Fibroblast of mammary gland (primary cell): ENCODE data around the gene C16orf86.

Experiments
- DNase-seq: peaks from one replicate; pipeline ENCODE4 v3.0.0-alpha.2; 2010; ENCODE audit warnings: low read depth
- H3K4me3 ChIP-seq: 2 replicates; pipeline ENCODE4 v1.5.1; 2011; ENCODE audit warnings: low read depth, mild to moderate bottlenecking, low read length, moderate library complexity; ENCODE audit not compliant: control insufficient read depth
- TF ChIP-seq, protein P1 (sequence below): conservative IDR thresholded peaks from 2 replicates; pipeline ENCODE4 v1.5.1; 2011; ENCODE audit warnings: low read depth, low read length, inconsistent platforms; ENCODE audit not compliant: control insufficient read depth, insufficient read depth

The C16orf86 gene

GRCh38 chr16:67672739-67673662 is 6.4 kb downstream of the C16orf86 start:
- TF ChIP-seq, protein P1, sequence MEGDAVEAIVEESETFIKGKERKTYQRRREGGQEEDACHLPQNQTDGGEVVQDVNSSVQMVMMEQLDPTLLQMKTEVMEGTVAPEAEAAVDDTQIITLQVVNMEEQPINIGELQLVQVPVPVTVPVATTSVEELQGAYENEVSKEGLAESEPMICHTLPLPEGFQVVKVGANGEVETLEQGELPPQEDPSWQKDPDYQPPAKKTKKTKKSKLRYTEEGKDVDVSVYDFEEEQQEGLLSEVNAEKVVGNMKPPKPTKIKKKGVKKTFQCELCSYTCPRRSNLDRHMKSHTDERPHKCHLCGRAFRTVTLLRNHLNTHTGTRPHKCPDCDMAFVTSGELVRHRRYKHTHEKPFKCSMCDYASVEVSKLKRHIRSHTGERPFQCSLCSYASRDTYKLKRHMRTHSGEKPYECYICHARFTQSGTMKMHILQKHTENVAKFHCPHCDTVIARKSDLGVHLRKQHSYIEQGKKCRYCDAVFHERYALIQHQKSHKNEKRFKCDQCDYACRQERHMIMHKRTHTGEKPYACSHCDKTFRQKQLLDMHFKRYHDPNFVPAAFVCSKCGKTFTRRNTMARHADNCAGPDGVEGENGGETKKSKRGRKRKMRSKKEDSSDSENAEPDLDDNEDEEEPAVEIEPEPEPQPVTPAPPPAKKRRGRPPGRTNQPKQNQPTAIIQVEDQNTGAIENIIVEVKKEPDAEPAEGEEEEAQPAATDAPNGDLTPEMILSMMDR, result peak; percentile 90
- DNase-seq, result peak; percentile 74
- H3K4me3 ChIP-seq, result no peak overlapping the region

- TF ChIP-seq, protein P1, result no peak
- H3K4me3 ChIP-seq, result no peak overlapping the region
- DNase-seq, result peak; percentile 27
These were observed 7.3 kb downstream of the C16orf86 start for GRCh38 chr16:67673712-67674580.

DNA sequence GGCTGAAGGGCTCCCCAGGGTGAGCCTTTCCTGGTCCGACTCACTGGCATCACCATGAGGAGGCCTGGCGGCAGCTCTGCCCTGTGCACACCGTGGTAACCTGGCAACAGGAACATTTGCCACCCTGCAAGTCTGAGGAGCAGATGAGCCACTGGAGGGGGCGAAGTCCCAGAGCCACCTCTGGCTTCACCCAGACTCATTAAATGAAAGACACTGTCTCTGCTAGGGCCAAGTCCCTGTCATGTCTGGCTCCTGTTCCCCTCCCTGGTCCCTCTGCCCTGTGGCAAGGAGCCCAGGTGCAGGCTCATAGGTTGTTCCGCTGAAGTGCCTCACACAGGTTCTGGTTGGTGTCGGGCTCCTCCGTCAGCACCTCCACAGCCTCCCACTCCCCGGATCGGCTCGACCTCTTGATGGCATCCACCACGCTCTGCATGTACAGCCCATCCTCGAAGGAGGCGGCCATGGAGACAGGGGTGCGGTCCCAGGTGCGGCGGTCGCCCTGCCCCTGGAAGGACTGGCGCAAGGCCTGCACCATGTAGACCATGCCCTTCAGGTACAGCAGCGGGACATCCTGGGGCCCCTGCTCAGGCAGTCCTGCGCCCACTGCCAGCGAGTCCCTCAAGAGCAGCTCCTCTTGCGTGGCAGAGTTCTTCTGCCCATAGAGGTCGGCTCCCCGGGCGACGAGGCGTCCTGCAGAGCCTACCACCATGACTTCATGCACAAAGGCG is 8.4 kb downstream of the C16orf86 start:
- DNase-seq, result no peak
- TF ChIP-seq, protein P1, result no peak
- no peak overlapping the region for H3K4me3 ChIP-seq

DNA sequence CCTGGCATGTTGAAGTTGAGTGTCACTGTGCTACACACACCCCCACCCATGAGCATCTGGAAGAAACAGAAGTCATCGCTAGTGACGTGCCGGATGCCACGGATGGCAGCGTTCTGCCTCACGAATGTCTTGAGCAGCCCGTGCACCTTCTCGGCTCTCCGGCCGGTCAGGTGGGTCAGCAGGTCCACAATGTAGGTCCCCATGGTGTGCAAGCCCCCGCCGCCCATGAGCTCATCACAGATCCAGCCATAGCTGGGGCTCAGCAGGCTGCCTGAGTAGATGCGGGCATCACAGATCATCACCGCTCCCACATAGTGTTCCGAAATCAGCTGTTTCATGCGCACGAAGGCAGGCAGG is 8.9 kb downstream of the C16orf86 start:
- H3K4me3 ChIP-seq, result no peak overlapping the region

GRCh38 chr16:67675999-67676398 is 9.4 kb downstream of the C16orf86 start:
- TF ChIP-seq, protein P1, result no peak
- H3K4me3 ChIP-seq, result no peak overlapping the region
- no peak for DNase-seq

More for the DNA sequence above, 8.9 kb downstream of the C16orf86 start:
- TF ChIP-seq, protein P1, result no peak
- DNase-seq, result no peak

DNA sequence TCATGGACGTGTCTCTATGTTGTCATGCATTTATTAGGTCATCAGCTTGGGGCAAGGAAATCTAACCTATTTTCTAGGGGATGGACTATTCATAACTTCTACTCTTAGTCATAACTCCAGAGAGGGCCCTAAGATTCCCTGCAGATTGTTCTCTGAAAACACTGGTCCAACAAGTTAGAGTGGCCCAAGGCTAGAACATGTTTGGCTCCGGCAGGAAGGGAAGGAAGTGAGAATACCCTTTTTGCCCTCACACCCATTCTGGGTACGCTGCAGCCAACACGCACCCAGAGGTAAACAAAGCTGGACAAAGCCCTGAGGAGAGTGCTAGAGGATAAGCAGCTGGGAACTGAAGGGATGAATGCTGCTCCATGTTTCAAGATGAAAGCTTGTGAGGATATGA is 9.9 kb downstream of the C16orf86 start:
- TF ChIP-seq, protein P1, result no peak
- no peak for DNase-seq
- H3K4me3 ChIP-seq, result no peak overlapping the region
